ENCODE results near the gene COL28A1. TPM values are rescaled to one million over a fixed set of nuclear protein-coding genes. Genes with fewer than 3 reads are reported as not detected.

The COL28A1 gene
- total and polyA plus RNA-seq, 3 donors from 2014 or later: 4.0 to 9.2 (median 8.7) TPM

- WGBS, 2 donors: 93 to 96% methylated on average over 2 of the region's 2 CpGs
- DNase-seq: no peak
- no peak for TF ChIP-seq POLR2A (IDR thresholded peaks at IDR 0.05)
- no peak for TF ChIP-seq CTCF (IDR thresholded peaks at IDR 0.05)
These were observed 165.6 kb downstream of the COL28A1 start for GRCh38 chr7:7370076-7370475.

GRCh38 chr7:7369134-7369533 is 166.5 kb downstream of the COL28A1 start:
- H3K27ac ChIP-seq: no peak overlapping the region
- no peak overlapping the region for H3K4me3 ChIP-seq
- no peaks in the 10 kb centered on the region for H3K36me3 ChIP-seq (ENCODE audit: low read depth, missing control alignments)
- intact Hi-C loops (cut with DNase I; ENCODE audit: low total_unique reads): no loop called here
- WGBS, 2 donors: 95 to 97% methylated on average over 2 of the region's 2 CpGs
- no peaks in the 10 kb centered on the region for H3K4me1 ChIP-seq
- TF ChIP-seq CTCF (IDR thresholded peaks at IDR 0.05): no peak
- no peak for TF ChIP-seq POLR2A (IDR thresholded peaks at IDR 0.05)
- H3K27me3 ChIP-seq: no peaks in the 10 kb centered on the region
- no peaks in the 10 kb centered on the region for H3K9me3 ChIP-seq
- no peak for DNase-seq

More at GRCh38 chr7:7370076-7370475, 165.6 kb downstream of the COL28A1 start:
- Histone ChIP-seq H3K4me1 (no peaks in the 10 kb centered on the region), H3K36me3 (ENCODE audit: low read depth, missing control alignments) (no peaks in the 10 kb centered on the region), H3K9me3 (no peaks in the 10 kb centered on the region), H3K27me3 (no peaks in the 10 kb centered on the region), H3K27ac (no peak overlapping the region), H3K4me3 (no peak overlapping the region)
- intact Hi-C loops (cut with DNase I; ENCODE audit: low total_unique reads): no loop called here

GRCh38 chr7:7354674-7355073 is 181.0 kb downstream of the COL28A1 start:
- DNase-seq: no peak
- TF ChIP-seq POLR2A (IDR thresholded peaks at IDR 0.05): no peak
- no peak for TF ChIP-seq CTCF (IDR thresholded peaks at IDR 0.05)
- no peaks in the 10 kb centered on the region for H3K9me3 ChIP-seq
- H3K4me1 ChIP-seq: no peaks in the 10 kb centered on the region
- intact Hi-C loops (cut with DNase I; ENCODE audit: low total_unique reads): no loop called here
- WGBS, 2 donors: 53 to 67% methylated on average over 3 of the region's 3 CpGs
- H3K27me3 ChIP-seq: no peaks in the 10 kb centered on the region
- no peak overlapping the region for H3K4me3 ChIP-seq
- H3K36me3 ChIP-seq (ENCODE audit: low read depth, missing control alignments): no peaks in the 10 kb centered on the region
- H3K27ac ChIP-seq: no peak overlapping the region

- 71 to 81% methylated on average over 3 of the region's 3 CpGs for WGBS, 2 donors
- intact Hi-C loops (cut with DNase I; ENCODE audit: low total_unique reads): no loop called here
These were observed 182.8 kb downstream of the COL28A1 start for GRCh38 chr7:7352845-7353244.

More at GRCh38 chr7:7352845-7353244, 182.8 kb downstream of the COL28A1 start:
- no peaks in the 10 kb centered on the region for H3K27me3 ChIP-seq
- DNase-seq: no peak
- H3K27ac ChIP-seq: no peak overlapping the region
- H3K4me1 ChIP-seq: no peaks in the 10 kb centered on the region
- H3K4me3 ChIP-seq: no peak overlapping the region
- H3K36me3 ChIP-seq (ENCODE audit: low read depth, missing control alignments): no peaks in the 10 kb centered on the region
- TF ChIP-seq CTCF (IDR thresholded peaks at IDR 0.05): no peak
- no peak for TF ChIP-seq POLR2A (IDR thresholded peaks at IDR 0.05)
- no peaks in the 10 kb centered on the region for H3K9me3 ChIP-seq
